HG02852 (cell line): Measurements from ENCODE around the gene ALAD.
"Not testable (repeated sequence)": the region's sequence is repeated elsewhere in the genome, so short reads cannot be mapped to it uniquely, and the experiment has no call there.

Source experiments
- ATAC-seq: cut with Tn5 transposase; IDR thresholded peaks from one replicate; pipeline ENCODE4 v1.9.1; 2021; ENCODE audit warnings: mild to moderate bottlenecking, moderate library complexity; ENCODE audit not compliant: unreplicated experiment

ALAD gene

DNA sequence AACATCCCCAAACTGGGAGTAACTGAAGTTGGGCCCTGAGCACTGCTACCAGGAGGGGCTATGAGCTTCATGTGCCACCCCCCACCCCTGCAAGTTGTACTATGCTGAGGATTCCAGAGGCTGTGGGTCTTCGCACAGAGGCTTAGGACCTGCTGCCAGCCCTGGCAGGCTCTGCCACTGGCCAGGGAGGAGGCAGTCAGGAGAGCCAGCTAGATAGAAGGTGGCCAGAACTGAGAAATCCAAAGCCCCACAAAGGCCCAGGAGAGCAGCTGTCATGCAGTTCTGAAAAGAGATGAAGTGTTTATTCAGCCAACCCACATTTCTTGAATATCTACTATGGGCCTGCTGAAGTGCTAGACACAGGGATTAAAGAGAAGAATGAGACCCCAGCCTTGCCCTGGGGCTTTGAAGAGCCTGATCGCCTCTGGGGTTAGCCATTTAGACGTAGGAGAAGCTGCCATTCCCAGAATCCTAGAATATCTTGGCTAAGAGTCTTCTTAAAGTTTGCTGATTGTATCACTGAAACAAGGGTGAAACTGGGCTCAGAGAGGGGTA lies 1.4 kb downstream of the ALAD start:
- ATAC-seq, result no peak

DNA sequence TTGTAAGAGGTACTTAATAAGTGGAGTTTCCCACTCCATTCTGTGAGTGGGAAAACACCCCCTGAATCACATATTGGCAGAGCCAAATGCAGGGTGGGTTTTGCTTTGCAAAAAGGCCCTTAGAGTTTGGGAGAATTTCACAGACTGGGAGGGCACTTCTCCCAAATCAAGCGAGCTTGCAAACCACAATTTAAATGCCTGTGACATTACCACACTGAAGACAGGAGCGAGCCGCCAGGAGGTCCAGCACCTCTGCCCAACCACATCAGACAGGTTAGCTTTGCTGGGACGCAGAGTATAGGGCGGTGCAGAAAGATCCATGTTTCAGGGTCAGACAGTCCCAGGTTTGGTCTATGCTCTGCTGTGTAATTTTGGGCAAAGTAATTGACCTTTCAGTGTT lies 2.3 kb downstream of the ALAD start:
- no peak for ATAC-seq

DNA sequence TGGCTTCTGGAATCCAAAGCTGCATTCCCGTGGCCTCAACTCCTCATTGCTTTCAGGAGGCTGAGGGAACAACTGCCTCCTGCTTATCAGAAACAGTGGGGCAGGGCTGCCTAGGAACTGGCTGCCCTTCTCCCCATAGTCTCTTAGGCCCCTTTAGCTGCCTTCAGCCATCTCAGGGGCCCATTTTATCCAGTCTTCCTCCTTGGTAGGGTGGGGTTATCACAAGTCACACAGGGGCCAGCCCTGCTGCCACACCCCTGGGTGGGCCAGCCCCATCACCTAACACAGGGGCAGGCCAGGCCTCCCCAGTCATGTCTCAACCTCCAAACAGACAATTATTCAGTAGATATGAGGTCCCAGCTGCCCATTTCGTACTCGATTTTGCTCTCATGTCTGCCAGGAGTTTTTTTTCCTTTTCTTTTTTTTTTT lies 3.9 kb downstream of the ALAD start:
- no peak for ATAC-seq

DNA sequence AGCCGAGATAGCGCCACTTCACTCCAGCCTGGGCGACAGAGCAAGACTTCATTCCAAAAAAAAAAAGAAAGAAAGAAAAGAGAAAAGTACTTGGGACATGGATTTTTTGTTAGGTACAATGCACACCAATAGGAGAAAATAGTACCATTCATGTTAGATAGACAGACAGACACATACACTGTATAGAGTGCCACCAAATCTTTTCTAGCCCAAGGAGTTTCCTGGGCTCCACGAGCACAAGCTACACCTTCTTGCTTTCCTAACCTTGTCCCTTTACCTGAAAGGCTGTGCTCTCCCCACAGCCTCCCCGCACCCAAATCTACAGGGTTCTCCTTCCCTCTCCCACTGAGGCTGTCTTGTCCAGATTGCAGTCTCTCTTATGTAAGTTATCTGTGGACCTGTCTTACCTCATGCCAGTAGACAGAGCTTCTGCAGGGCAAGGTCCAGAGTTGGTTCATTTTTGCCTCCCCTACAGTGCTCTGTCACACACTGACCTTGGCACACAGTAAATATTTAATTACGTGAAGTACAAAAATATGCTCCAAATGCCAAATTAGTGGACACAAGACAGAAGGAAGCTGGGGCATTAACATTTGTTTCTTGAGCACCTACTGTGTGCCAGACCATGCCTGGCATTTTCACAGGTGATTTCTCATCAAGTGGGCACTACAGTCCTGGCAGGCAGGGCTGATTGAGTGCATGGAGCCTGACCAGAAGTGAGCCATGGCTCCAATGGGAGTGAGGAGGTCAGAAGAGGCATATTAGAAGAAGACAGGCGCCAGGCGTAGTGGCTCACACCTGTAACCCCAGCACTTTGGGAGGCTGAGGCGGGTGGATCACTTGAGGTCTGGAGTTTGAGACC lies 5.9 kb downstream of the ALAD start:
- ATAC-seq, result no peak

DNA sequence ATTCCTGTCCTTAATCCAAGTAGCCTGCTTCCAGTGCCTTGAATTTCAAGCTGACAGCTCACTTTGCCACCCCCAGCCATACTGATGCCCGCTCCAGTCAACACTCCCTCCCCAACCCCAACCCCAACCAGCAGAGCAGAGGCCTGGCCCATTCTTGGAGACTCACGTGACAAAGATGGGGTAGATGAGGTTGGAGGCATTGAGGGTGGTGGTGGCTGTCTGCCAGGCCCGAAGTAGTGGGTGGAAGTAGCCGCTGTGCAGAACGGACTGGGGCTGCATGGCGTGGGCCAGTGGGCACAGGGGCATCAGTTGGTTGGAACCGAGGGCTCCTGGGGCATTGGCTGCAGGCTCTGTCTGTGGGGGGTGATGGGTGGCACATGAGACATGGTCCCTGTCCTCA lies 7.8 kb downstream of the ALAD start:
- no peak for ATAC-seq

DNA sequence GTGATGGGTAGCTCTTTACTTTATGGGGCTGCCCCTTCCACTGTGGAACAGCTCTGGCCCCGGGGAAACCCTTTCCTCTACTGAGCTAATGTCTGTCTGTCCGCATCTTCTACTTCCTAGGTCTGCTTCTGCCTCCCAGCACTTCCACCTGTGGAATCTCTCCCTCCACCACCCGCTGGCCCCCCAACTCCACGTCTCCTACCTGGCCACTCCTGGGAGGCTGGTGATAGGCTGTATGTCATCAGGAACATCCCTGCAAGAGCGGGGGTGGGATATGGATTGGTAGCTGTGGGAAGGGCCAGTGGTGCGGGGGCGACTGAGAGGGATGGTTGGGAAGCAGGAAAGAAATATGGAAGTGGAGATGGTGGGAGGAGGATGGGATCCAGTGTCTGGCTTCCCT lies 9.2 kb downstream of the ALAD start:
- no peak for ATAC-seq

DNA sequence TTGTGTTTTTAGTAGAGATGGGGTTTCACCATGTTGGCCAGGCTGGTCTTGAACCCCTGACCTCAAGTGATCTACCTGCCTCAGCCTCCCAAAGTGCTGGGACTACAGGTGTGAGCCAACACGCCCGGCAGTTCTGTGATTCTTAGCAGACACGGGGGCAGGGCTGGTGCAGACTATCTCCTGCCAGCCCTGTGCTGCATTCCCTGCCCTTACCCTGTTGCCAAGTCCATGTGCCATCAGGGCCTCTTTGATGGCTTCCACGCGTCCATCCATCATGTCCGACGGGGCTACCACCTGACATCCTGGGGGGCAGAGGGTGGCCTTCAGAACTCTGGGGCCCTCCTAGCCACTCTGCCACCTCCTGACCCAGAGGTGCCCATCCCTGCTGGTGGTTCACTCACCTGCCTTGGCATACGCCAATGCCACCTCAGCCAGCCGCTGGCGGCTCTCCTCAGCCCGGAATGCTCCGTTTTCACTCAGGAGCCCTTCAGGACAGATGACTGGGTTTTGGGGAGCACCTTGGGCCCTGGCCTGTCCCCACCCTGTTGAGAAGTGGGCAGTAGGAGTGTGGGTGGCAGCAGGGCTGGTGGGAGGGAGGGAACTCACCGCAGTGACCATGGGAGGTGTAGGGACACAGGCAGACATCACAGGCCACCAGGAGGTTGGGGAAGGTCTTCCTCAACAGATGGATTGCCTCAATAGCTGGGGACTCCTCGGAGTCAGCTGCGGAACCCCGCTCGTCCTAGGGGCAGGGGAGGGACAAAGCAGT lies 10.7 kb downstream of the ALAD start:
- no peak for ATAC-seq

DNA sequence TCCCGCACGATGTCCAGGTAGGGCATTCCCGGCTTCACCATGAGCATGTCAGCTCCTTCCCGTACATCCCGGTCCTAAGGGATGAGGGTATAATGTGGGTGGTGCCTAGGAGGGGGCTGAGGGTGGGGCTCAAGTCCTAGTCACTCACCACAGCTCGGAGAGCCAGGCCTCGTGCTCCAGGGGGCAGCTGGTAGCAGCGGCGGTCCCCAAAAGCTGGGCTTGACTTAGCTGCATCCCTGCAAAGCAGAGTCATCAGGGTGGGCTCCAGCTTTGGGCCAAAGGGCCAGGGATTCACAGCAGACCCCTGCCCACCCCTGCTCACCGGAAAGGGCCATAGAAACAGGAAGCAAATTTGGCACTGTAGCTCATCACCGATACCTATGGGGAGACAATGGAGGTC lies 11.6 kb downstream of the ALAD start:
- ATAC-seq, result no peak

DNA sequence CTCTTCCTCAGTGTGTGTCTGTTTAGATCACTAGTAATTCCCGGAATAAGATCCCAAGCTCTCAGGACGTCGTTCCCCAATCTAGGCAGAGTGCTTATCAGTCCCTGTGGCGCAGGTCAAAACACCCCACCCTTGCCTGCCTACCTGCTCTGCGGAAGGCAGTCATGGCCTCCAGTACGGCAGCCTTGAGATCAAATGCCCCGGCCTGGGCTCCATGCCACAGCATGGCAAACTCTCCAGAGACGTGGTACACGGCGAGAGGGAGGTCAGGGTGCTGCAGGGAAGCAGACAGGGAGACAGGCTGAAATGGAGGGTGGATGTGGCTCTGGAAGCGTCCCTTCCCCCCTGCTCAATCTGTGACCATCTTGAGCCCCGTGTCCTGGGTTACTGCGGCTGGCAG lies 12.3 kb downstream of the ALAD start:
- no peak for ATAC-seq

DNA sequence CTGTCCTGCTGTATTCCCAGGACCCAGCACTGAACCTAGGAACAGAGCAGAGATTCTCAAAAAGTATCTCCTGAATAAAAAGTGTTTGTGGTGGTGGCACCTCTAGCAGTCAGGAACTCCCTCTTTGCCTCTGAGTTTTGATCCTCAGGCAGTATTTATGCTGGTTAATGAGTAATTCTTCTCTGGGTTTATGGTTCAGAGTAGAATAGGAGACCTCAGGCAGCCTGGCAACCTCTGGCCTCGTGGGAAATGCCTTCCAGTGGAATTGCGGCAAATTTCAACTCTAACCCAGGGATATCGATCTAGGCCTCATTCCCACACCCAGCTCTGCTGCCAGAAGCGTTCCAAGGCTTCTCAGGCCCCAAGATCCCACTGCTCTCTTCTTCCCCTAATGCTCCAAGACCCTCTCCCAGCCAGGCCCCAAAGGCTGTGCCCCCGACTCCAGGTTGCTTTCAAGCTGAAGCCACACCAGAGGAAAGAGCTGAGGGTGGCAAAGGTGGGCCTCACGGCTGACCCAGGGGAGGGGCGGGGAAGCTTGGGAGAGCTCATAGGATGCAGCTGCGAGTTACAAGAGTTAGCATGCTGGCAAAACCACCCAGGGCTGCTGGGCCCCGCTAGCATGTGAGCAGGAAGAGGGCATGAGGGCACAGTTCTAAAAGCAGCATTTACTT lies 13.4 kb downstream of the ALAD start:
- ATAC-seq, result no peak

DNA sequence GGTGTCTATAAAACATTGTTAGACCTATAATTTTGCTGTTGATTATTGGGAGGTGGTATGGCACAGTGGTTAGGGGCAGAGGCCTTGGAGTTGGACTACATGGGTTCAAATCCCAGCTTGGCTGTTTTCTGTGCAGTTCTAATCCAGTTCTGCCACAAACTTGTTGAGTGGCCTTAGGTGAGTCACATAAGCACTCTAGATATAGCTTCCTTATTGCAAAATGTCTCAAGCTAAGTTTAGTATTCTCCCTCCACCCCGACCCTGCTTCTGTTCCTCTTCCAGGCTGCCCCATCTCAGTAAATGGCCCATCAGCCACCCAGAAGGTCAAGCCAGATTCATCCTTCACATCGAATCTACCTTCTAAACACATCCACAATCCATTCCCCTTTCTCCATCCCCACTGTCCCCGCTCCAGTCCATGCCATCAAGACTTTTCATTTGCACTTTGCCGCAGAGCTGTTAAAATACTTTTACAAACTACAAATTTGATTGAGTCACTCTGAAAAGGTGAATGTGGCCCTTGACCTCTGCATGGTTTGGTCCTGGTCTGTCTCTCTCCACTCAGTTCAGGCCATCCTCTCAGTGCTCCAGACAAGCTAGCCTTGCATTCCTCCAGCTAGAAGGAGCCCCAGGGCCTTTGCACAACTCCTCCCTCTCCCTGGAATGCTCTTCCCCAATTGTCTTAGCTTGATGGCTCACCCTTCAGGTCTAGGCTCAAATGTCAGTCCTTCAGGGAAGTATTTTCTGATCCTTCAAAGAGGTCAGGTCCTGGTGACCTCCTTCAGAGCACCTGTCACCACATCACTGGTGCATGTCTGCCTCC lies 14.3 kb downstream of the ALAD start:
- no peak for ATAC-seq

DNA sequence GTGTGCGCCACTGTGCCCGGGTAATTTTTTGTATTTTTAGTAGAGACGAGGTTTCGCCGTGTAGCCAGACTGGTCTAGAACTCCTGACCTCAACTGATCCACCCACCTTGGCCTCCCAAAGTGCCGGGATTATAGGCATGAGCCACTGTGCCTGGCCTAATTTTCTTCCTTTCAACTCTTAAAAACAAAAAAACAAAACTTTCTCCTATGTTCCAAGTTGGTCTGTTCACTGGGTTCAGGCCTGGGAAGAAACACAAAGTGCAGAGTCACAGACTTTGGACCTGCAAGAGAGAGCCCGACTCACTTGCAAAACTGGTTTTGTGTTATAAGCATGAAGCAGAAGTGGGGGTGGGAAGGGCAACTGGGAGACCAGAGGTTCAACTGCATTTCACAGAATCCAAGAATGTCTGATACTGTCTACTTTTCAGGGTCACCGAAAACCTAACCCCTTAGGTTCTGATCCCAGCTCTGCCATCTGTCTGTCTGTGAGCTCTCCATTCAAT lies 19.1 kb downstream of the ALAD start:
- ATAC-seq, result no peak

DNA sequence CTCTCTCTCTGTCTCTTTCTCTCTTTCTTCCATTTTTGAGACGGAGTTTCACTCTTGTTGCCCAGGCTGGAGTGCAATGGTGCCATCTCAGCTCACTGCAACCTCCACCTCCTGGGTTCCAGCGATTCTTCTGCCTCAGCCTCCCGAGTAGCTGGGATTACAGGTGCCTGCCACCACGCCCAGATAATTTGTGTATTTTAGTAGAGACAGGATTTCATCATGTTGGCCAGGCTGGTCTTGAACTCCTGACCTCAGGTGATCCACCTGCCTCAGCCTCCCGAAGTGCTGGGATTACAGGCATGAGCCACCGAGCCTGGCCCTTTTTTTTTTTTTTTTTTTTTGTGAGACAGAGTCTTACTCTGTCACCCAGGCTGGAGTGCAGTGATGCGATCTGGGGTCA lies 19.6 kb downstream of the ALAD start:
- not testable (repeated sequence) for ATAC-seq

DNA sequence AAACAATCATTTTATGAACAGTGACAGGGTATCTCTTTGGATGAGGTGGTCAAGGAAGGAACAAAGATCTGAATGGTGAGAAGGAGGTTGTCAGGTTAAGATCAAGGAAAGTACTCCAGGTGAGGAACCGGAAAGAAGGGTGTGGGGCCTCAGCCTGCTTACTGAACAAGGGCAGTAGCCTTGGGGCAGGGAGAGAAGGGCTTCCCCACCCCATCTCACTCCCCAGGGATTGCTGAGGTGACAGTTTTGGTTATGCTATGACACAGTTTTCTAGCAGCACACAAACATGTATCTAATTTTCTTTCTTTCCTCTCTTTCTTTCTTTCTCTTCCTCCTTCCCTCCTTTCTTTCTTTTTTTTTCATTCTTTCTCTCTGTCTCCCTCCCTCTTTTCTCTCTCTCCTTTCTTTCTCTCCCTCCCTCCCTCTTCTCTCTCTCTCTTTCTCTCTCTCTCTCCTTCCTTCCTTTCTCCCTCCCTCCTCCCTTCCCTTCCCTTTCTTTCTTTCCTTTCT lies 20.2 kb downstream of the ALAD start:
- ATAC-seq, result no peak

DNA sequence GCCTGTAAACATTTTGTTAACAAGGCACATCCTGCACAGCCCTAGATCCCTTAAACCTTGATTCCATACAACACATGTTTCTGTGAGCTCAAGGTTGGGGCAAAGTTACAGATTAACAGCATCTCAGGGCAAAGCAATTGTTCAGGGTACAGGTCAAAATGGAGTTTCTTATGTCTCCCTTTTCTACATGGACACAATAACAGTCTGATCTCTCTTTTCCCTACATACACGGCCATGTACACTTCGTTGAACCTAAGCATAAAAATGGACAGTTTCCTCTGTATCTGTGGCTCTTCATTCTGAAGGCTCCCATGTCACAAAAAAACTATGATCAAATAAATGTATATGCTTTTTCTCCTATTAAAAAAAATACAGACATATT lies 21.3 kb downstream of the ALAD start:
- not testable (repeated sequence) for ATAC-seq

DNA sequence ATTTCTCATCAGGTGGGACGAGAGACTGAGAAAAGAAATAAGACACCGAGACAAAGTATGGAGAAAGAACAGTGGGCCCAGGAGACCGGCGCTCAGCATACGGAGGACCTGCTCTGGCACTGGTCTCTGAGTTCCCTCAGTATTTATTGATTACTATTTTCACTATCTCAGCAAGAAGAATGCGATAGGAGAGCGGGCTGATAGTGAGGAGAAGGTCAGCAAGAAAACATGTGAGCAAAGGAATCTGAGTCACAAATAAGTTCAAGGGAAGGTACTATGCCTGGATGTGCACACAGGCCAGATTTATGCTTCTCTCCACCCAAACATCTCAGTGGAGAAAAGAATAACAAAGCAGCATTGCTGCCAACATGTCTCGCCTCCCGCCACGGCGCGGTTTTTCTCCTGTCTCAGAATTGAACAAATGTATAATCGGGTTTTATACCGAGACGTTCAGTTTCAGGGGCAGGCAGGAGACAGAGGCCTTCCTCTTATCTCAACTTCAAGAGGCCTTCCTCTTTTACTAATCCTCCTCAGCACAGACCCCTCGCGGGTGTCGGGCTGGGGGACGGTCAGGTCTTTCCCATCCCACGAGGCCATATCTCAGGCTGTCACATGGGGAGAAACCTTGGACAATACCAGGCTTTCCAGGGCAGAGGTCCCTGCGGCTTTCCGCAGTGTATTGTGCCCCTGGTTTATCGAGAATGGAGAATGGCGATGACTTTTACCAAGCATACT lies 21.8 kb downstream of the ALAD start:
- ATAC-seq, result not testable (repeated sequence)

DNA sequence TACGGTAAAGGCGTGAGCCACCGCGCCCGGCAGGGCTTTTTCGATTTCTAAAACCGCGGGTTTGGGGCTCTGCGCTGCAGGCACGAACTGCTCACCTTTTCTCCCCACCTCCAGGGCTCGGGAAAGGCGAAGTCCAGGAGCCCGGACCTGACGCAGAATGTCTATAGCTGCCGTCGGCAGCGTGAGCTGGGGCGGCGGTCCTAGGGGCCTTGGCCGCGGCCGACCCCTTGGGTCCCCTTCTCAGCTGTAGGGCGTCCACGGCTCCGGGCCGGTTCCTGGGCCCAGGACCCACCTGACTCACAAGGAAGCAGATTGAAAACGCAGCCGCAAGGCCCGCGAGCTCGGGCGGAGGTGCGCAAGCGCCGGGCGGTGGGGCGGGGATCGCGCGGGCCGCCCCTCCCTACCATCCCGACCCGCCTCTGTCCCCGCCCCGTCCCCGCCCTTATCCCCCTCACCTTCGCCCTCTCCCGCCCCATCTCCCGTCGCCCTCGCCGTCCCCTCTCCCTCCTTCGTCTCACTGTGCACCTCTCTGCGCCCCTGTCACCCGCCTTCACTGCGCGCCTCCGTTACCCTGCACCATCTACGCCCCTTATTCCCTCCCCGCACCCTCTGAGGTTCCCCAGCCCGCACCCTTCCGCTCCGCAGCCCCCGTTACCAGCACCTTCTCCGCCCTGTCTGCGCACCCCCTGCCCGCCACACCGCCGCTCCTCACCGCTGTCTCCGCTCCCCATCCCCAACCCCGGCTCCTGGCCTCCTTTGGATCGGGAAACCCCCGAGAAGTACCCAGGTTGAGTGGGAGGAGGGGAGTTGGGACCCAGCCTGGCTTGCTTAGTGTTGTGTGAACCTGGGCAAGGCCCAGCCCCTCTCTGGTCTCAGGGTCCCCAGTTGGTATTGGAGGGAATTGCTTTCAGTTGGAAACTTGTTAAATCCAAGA lies 24.2 kb downstream of the ALAD start, which contains the start of gene HDHD3:
Gene HDHD3 (minus strand): TSS at position 353 of the 934 bp plus-strand sequence. CDS start 2,632 bp downstream, outside the sequence.
- peak; percentile 86 for ATAC-seq
